Measurements from ENCODE around the gene SLC6A17. TPM values are rescaled to one million over a fixed set of nuclear protein-coding genes. Genes with fewer than 3 reads are reported as not detected.

SLC6A17 gene
- total and polyA plus RNA-seq, 7 donors, result under 0.01 to 0.83 (median 0.36) TPM; not detected in 2

GRCh38 chr1:110237386-110238152 lies 87.3 kb downstream of the SLC6A17 start:
- peaks cover 0 to 5% (median 2%) of the 10 kb centered on the region in 4 donors for H3K9me3 ChIP-seq
- 88 to 90% methylated on average over 13 of the region's 13 CpGs for WGBS, 2 donors
- H3K36me3 ChIP-seq, result peaks cover 0 to 5% (median 0%) of the 10 kb centered on the region in 4 donors
- TF ChIP-seq CTCF (IDR thresholded peaks at IDR 0.05) (no peak), POLR2A (IDR thresholded peaks at IDR 0.05) (no peak), POLR2AphosphoS5 (IDR thresholded peaks at IDR 0.05) (no peak), EP300 (IDR thresholded peaks at IDR 0.05) (no peak)
- H3K27me3 ChIP-seq, result no peaks in the 10 kb centered on the region
- H3K27ac ChIP-seq, result no peak overlapping the region
- peaks cover 0 to 14% (median 6%) of the 10 kb centered on the region in 4 donors for H3K4me1 ChIP-seq
- no peak overlapping the region for H3K4me3 ChIP-seq
- no peak for DNase-seq
- intact Hi-C loops (cut with DNase I), result no loop called here

GRCh38 chr1:110239441-110240430 lies 89.4 kb downstream of the SLC6A17 start:
- Histone ChIP-seq H3K27ac (no peak overlapping the region), H3K27me3 (no peaks in the 10 kb centered on the region), H3K9me3 (no peaks in the 10 kb centered on the region), H3K36me3 (no peaks in the 10 kb centered on the region), H3K4me3 (no peak overlapping the region), H3K4me1 (peaks cover 0 to 24% (median 6%) of the 10 kb centered on the region in 4 donors)
- intact Hi-C loops (cut with DNase I), result no loop called here
- peak; percentile 35 for DNase-seq
- WGBS, 2 donors, result 72 to 82% methylated on average over 11 of the region's 11 CpGs
- TF ChIP-seq POLR2A (IDR thresholded peaks at IDR 0.05), result no peak
- no peak for TF ChIP-seq EP300 (IDR thresholded peaks at IDR 0.05)
- TF ChIP-seq CTCF (IDR thresholded peaks at IDR 0.05), result no peak
- no peak for TF ChIP-seq POLR2AphosphoS5 (IDR thresholded peaks at IDR 0.05)

GRCh38 chr1:110240476-110241210 lies 90.3 kb downstream of the SLC6A17 start:
- H3K36me3 ChIP-seq, result no peaks in the 10 kb centered on the region
- no peak overlapping the region for H3K4me3 ChIP-seq
- no peaks in the 10 kb centered on the region for H3K27me3 ChIP-seq
- H3K27ac ChIP-seq, result no peak overlapping the region
- peaks cover 0 to 16% (median 1%) of the 10 kb centered on the region in 4 donors for H3K4me1 ChIP-seq
- WGBS, 2 donors, result 61 to 81% methylated on average over 13 of the region's 13 CpGs
- intact Hi-C loops (cut with DNase I), result no loop called here
- H3K9me3 ChIP-seq, result no peaks in the 10 kb centered on the region
- TF ChIP-seq POLR2AphosphoS5 (IDR thresholded peaks at IDR 0.05), result no peak
- no peak for TF ChIP-seq CTCF (IDR thresholded peaks at IDR 0.05)
- TF ChIP-seq POLR2A (IDR thresholded peaks at IDR 0.05), result no peak
- no peak for TF ChIP-seq EP300 (IDR thresholded peaks at IDR 0.05)
- peak; percentile 53 for DNase-seq

GRCh38 chr1:110241516-110241915 lies 91.2 kb downstream of the SLC6A17 start:
- no peak for DNase-seq
- H3K4me1 ChIP-seq, result peaks cover 0 to 11% (median 5%) of the 10 kb centered on the region in 4 donors
- 32 to 62% methylated on average over 2 of the region's 2 CpGs for WGBS, 2 donors
- intact Hi-C loops (cut with DNase I), result no loop called here
- no peaks in the 10 kb centered on the region for H3K36me3 ChIP-seq
- H3K9me3 ChIP-seq, result no peaks in the 10 kb centered on the region
- H3K27ac ChIP-seq, result no peak overlapping the region
- H3K4me3 ChIP-seq, result no peak overlapping the region
- TF ChIP-seq CTCF (IDR thresholded peaks at IDR 0.05) (no peak), POLR2A (IDR thresholded peaks at IDR 0.05) (no peak), EP300 (IDR thresholded peaks at IDR 0.05) (no peak), POLR2AphosphoS5 (IDR thresholded peaks at IDR 0.05) (no peak)
- no peaks in the 10 kb centered on the region for H3K27me3 ChIP-seq
